ENCODE results near the gene LRRC51.

- no peak for TF ChIP-seq CTCF (IDR thresholded peaks at IDR 0.05; ENCODE audit: insufficient read depth, low read depth, low read length)
- TF ChIP-seq EZH2 (IDR thresholded peaks at IDR 0.05; ENCODE audit: insufficient read depth, low read length): no peak
These were observed 58.9 kb downstream of the LRRC51 start for GRCh38 chr11:72139500-72139899.
